Measurements from ENCODE around the gene SOX6. TPM values are rescaled to one million over a fixed set of nuclear protein-coding genes. Genes with fewer than 3 reads are reported as not detected.

Gene SOX6
- total RNA-seq, 1 donor from 2014 or later: 39.3 TPM

DNA sequence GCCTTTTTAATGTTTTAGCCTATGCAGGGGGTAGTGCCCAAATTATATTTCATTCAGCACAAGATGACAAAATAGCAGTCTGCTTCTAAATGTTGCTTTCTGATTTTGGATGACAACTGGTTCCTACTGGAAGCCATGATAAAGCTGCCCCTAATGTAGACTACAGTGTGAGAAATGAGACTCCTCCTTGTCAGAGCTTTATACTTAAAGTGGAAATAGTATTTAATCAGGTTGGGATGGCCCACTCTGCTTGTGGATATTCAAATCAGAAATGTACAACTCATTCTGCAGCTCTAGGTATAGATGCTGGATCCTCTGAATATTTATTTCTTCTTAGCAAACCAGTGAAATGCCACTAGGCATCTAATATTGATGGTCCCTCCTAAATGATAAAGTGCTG lies 171.3 kb downstream of the SOX6 start:
- no peak for DNase-seq

DNA sequence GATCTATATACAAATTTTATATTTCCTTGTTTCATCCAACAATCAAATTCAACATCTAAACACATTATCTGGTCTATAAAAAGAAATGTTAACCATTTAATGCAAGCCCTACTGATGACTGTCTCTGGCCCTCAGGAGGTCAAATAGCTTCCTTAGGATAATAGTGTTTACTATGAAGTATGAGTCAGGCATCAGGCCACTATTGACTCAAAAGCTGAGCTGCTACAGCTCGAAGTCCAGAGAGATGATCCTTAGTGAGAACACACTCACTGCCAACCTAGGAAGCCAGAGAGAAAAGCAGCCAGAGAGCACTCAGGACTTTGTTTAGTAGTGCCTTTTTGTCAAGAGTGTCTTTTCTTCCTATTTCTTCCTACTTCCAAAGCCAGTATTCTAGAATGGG lies 171.8 kb downstream of the SOX6 start:
- DNase-seq: no peak

DNA sequence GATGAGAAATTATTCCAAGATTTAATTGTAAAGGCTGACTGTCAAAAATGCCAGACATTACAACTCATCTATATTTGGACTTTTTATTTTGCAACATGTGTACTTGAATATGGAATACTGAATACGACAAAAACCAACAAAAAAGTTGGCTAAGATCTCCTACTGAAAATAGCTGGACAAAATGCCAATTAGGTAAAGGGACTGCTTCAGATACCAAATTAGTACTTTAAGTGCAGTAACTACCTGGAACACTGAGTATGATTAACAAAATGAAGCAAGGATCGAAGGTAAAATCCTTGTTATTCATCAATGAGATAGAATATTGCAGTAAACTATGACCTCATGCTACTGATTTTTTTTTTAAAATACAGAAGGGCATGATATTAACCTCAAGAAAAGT lies 173.8 kb downstream of the SOX6 start:
- no peak for DNase-seq

DNA sequence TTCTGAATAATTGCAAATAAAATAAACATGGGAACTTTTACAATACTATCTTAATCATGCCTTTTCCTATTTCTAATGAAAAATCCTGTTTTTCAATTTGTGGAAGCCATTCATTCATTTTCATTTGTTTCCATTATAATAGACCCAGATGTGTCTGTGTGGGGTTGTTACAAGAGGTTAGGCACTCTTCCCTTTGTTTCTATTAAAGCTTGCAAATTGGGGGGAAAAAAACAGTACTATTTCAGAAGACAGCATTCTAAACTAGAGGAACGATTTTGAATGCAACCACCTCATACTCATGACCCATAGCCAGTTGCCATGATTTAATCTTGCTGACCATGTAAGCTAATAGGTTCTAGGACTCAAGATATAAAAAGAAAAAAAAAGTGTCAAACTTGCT lies 175.5 kb downstream of the SOX6 start:
- no peak for DNase-seq

DNA sequence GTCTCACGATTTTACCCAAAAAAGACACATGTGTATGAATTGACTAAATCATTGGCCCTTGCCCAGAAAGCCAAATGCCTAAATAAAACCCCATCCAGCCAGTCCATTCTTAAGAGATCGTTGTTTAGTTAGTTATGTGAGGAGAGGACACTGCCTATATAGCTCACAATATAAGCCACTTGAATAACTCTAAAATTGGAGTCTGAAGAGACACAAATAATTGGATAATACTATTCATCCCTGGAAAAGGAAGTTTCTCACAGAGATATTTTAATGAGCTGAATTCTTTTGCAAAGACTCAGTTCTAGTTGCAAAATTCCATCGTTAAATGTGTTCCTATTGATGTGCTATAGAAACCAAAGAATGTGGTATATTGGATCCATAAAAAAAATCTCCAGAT lies 176.7 kb downstream of the SOX6 start:
- no peak for DNase-seq

DNA sequence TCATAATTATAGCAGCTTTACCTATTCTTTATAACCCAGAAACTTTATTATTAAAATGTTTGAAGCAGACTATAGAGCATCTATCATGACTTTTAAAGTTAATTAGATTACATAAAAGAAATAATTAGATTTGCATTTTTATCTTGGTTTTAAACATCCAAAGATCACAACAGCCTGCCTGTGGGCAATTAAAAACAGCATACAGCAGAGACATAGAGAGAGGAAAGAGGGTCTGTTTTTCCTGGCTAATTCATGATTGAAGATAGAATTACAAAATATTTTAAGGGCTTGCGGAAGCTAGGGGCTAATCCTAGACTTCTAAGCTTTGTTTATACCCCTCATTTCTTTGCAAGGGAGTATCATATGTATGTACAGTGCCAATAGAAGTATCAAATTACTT lies 178.1 kb downstream of the SOX6 start:
- DNase-seq: no peak

DNA sequence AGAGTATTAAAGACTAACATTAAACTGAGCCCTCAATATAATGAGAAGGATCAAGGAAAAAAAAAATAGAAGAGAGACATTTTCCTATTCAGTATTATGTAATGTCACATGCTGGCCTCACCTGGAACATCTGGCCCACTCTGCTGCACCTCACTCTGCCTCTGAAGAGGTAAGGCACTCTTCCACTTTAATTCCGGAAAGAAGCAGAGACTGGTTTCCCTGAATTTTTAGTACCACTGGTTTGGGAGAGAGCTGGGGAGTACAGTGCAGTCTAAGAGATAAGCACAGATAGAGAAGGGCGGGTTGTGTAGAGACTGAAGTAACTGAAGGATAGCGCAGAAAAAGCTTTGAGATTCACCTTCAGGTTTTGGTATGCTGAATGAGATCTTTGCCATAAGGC lies 178.7 kb downstream of the SOX6 start:
- no peak for DNase-seq

DNA sequence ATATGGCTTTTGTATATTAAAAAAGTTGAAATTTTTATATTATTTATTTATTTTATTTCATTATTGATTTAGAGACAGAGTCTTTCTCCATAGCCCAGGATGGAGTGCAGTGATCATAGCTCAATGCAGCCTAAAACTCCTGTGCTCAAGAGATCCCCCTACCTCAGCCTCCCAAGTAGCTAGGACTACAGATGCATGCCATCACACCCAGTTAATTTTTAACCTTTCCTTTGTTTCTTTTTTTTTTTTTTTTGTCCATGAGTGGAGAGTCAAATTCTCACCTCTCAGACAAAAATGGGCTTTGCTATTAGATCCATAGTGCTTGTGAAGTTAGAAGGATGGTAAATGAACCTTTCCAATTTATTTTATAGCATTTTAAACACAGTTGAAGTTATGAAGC lies 182.5 kb downstream of the SOX6 start:
- DNase-seq: no peak

DNA sequence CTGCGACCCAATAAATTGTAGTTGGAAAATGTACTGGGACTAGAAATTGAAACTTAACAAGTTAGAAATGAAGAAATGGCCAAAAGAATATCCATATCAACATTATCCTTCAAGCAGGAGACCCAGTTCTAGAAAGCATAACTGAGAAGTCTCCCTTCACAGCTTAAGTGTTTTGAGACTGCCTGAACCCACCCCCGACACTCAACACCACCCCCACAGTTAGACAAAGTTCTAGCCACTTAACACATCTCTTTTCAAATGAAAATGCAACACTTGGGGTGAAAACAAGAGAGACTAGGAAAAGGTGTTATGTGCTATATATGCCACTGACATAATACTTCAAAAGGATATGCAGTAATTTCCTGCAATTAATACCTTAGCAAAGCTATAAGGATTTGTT lies 184.5 kb downstream of the SOX6 start:
- DNase-seq: no peak

DNA sequence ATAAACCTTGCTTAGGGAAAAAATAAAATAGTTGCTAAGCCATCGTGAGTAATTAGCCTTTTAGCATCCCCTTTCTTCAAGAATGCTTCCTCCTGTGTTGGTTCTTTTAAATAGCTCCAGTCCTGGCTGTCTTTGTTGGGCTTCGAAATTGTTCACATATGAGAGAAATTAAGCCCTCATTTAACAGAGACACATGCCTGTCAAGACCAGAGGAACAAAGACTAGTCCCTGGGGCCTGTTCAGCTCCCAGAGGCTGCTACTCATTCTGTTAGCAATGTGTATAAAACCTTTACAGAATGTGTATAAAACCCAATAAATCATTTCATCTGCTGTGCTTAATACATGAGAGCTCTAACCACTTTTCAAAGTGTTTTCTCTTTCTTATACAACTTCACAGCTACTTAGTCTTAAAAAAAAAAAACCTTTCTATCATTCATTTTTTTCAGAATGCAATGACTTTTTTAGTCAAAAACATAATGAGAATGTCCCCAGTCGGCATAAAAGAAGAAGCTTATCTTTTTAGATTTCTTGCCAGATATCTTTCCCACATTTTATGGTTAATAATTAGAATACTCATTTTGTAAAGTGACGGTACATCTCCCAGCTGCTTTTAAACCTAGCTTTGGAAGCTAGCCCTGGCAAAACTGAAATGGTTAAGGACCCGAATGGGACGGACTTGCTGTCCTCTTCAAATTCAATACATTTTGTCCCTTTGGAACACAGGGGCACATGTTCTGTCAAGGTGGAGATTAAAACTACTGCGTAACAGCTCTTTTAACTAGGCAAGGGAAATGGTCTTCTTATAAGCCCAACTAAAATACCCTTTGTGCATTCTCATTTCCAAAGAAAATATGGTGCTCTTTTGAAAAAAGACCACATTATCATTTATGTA lies 186.1 kb downstream of the SOX6 start:
- DNase-seq: no peak

DNA sequence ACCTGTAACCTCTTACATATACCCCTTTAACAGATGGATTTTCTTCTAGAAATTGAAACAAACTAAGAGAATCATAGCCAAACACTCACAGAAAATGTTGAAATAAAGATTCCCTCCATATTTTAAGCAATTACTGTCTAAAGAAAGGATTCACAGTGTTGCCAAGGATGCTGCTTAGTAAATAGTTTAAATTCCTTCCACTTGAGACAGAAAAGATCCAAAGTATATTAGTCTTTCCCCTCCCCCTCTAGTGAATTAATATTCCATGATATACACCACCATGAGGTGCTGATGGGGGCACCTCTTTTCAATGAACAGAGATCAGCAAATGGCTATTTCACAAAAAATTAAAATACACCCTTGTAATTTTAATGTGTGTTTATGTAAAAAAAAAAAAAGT lies 186.8 kb downstream of the SOX6 start:
- no peak for DNase-seq

DNA sequence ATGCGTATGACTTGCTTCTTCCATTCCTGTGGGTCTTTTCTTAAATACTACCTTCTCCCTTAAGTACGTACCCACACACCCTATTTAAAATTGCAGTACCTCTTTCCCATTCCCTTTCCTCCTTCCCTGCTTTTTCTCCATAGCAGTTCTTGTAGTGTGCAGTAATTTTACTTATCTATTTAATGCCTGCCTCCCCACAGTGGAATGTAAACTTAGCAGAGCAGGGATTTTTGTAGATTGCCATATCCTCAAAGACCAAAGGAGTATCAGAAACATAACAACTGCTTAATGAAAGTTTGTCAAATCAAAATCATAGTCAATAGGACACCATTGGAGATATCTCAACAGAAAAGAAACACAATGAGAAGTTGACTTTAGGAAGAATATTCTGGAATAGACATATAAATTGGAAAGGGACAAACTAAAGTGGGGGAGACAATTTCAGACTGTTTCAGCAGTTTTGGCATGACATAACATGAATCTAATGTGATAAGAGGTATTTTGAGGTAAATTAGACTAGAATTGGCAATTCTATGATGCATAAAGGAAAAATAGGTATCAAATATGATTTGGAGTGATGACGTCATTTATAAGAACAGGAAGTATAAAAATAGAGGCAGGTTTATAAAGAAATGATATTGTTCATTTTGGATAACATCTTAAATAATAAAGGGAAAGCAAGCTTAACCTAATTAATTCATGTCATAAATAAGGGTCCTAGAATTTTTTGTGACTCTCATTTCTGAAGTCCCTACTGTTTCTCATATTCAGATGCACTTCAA lies 188.4 kb downstream of the SOX6 start:
- no peak for DNase-seq

DNA sequence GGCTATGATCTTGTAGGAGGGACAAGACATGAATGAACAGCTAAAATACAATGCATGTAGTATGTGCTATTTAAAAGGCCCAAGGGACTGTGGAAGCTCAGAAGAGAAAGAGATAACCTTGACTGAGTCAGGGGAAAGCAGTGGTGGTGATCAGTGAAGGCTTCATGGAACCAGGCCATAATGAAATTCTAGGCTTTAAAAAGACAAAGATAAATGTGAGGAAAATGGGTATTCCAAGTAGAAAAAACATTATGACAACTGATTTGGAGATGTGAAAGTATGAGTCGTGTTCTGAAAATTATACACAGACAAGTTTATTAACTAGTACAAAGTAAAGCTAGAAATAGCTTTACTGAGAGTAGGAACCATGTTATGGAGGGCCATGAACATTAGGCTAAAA lies 189.8 kb downstream of the SOX6 start:
- no peak for DNase-seq

DNA sequence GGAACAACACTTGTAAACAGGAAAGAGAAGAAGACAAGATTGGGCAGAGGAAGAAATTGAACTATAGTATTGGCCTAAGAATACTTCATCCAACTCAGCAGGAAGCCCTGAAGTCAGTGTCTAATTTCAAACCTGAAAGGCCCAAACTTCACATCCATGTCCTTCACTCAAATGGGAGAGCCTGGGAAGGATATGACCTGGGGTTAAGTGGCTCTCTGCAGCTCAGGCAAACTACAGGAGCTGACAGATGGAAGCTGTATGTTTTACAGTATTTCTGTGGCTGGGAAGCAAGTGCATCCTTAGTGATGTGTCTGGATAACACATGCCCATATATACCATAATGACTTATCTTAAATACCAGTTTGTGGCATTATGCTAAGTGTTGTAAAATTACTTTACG lies 196.2 kb downstream of the SOX6 start:
- no peak for DNase-seq

DNA sequence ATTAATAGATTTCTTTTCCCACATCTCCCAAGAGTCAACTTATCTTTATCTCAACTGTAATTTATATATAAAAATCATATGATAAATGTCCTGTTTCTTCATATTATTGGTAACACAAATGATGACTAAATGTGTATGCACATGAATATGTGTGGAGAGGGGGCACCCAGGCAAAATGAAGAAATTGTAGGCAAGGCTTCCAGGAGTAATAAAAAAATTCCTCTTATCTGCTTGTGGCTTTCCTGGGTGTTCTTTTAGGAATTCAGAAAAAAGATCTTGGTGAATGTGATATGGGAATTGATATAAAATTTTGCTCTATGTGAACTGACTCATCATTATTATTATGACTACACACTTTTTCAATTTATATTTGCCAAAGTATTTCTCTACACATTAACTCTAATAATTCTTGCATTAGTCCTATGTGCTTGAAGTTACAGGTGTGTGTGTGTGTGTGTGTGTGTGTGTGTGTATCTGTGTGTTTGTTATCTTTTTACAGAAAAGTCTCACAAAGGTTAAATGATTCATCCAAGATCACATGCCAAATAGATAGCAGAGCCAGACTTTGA lies 197.8 kb downstream of the SOX6 start:
- DNase-seq: no peak

DNA sequence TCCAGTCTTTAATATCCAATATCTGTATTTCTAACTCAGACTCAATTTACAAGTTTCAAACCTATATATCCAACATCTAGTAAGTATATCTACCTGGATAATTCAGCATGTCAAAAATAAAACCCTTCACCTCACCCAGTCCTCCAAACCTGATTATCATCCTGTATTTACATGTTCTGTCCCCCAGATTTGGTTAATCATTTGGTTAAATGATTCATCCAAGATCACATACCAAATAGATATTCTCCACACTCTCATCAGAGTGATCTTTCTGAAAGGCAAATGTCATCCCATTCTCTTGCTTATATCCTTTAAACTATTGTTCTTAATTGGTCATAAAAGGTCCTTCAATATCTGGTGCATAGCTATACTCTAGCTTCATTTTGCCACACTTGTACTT lies 199.0 kb downstream of the SOX6 start:
- no peak for DNase-seq

DNA sequence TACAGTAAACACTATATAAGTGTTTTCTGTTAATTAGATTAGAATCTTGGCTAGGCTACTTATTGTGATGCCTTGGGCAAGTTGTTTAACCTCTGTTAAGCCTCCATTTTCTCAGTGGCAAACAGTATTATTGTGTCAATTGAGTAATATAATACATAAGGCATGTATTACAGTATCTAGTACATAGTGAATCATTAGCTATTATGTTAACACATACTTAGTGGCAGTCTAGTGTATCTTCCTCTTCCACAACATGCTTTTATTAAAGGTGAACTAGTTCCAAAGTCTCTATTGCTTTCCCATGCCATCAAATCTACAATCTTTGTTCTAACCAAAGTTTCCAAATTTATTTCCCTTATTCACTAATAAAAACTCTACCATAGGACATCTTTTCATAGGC lies 200.9 kb downstream of the SOX6 start:
- DNase-seq: no peak

DNA sequence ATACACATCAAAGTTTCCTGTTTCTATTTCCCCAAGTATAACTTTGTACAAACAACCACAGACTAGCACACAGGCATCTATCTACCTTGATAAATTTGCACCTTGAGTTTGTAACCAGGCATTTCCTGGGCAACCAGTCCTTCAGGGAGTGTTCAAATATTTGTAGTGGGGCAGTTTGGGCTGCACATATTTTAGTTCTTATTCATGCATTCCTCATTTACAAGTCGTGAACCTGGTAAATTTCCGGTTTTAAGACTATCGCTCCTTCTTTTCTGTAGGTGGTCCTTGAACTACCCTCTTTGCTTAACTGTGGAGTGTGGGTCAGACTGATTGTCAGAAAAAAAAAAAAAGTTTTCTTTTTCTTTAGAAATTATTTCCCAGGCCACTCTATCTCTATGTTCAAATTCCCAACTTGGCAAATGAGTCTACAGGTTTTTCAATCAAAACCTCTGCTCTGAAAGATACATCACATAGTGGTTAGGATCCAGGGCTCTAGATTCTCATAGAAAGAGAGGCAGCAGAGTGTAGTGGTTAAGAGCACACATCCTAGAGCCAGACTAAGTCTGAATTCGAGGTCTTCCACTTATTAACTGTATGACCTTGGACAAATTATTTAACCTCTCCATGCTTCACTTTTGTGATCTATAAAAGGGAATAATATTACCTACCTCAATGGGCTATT lies 201.5 kb downstream of the SOX6 start:
- DNase-seq: no peak

DNA sequence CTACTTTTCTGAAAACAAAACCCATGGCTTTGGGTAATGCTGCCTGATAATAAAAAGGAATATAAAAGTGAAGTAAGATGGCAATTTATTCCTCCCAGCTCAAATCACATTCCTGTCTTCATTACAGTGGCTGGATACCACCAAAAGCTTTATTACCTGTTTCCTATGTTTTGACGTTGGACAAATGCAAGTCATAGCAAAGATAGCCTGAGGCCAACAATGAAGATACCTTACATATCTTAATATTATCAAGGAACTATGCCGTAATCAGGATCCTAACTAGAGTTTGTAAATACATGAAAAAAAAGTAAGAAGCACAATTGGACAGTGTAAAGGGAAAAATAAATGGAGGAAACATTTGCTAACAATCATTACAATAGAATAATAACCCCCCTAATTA lies 202.4 kb downstream of the SOX6 start:
- DNase-seq: no peak

DNA sequence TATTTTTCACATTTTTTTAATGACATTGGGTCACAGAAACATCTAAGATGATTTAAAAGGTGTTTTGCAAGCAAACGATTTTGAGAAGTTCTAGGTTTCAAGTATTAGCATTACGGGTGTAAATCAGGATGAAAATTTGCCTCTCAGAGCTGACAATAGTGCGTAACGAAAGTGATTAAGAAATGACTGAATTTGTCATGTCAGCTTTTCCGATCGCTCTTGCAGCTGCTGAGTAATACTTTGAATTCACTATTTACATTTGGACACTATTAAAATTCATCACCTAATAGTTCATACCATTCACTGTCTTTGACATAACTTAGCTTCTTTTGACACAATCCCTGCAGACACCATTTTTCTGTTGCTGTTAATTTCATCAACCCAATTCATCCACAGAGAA lies 205.2 kb downstream of the SOX6 start:
- no peak for DNase-seq

DNA sequence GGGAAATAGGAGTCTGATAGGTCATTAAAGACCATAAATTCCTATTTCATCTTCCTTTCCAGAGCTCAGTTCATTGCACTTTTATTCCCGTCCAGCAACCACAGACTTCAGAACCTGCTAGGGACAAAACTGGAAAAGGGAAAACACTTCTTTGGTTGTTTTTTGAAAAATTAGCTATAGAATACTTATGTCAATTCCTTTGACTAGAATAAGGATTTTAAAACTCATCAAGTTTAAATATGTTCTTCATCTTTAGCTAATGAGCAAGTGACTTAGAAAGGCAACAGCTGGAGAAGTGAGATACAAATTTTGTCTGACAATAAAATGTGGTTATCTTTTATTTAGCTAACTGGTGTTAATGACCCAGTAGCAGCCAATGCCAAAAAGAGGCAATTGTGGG lies 206.9 kb downstream of the SOX6 start:
- DNase-seq: no peak

DNA sequence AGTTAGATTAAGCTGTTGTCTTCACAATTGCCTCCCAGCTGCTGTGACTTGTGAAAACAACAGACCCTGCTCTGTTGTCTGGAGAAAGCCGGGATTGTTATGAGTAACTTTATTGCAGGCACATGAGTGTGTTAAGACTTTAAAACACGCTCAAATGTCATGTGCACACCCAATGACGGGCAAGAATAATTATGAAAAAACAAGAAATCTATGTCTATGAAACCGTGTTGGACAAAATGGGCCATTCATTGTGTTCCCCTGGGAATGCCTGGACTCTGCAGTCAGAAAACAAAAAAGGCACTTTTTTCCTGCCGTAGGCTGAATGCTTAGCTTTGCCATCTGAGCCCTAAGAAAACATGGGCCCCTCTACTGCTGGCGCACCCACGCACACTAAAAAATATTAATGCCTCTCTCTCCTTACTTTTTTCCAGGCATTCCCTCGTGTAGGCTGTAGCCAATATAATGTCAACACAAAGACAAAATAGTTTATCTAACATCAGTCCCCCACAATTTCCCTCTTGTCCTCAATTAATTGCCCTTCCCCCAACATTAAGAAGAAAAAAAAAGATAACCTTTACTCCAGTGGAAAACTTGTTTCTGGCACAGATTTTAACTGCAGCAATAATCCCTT lies 207.9 kb downstream of the SOX6 start:
- no peak for DNase-seq
